DND-41 (cell line): ENCODE measurements around the gene BPIFB6.

Experiments used
- ATAC-seq: fragments of 200-7000 bp; cut with Tn5 transposase; 3 replicates; pipeline ENCODE4 v1.9.1; 2021; ENCODE audit warnings: low read depth; ENCODE audit not compliant: insufficient read depth
- DNase-seq: peaks from one replicate; pipeline ENCODE4 v3.0.0-alpha.2; 2020
- H2AFZ ChIP-seq: 2 replicates; pipeline ENCODE4 v1.6.0; 2012; ENCODE audit warnings: low read depth, low read length
- H3K27ac ChIP-seq: 2 replicates; pipeline ENCODE4 v1.5.1; 2012; ENCODE audit warnings: low read length, inconsistent platforms
- H3K27me3 ChIP-seq: fragments of 200-600 bp; sonication (generic); 2 replicates; pipeline ENCODE4 v1.6.0; 2012; ENCODE audit warnings: low read length, mild to moderate bottlenecking, inconsistent platforms; ENCODE audit not compliant: insufficient read depth, poor library complexity
- H3K36me3 ChIP-seq: 2 replicates; pipeline ENCODE4 v1.5.1; 2012; ENCODE audit warnings: low read length, inconsistent platforms; ENCODE audit not compliant: insufficient read depth
- H3K4me1 ChIP-seq: 2 replicates; pipeline ENCODE4 v1.5.1; 2012; ENCODE audit warnings: mild to moderate bottlenecking, low read length; ENCODE audit not compliant: insufficient read depth
- H3K4me2 ChIP-seq: 2 replicates; pipeline ENCODE4 v1.6.0; 2012; ENCODE audit warnings: mild to moderate bottlenecking, moderate library complexity, low read length, inconsistent platforms; ENCODE audit not compliant: insufficient read depth
- H3K4me3 ChIP-seq, 2 experiments: fragments of 200-600 bp in 1 of 2; shearing (Covaris generic) in 1 of 2; 2 replicates each; pipeline ENCODE4 v1.5.1; 2012 to 2016; ENCODE audit warnings: inconsistent platforms in 2 of 2, low read length in 2 of 2, mild to moderate bottlenecking in 2 of 2, low read depth in 1 of 2, moderate library complexity in 1 of 2
- H3K79me2 ChIP-seq: 2 replicates; pipeline ENCODE4 v1.6.0; 2012; ENCODE audit warnings: low read length, inconsistent platforms; ENCODE audit not compliant: insufficient read depth
- H3K9ac ChIP-seq: 2 replicates; pipeline ENCODE4 v1.6.0; 2012; ENCODE audit warnings: low read depth, mild to moderate bottlenecking, inconsistent platforms, low read length, moderate library complexity
- H3K9me3 ChIP-seq: 2 replicates; pipeline ENCODE4 v1.5.1; 2012; ENCODE audit warnings: low read length, moderate library complexity, mild to moderate bottlenecking, inconsistent platforms; ENCODE audit not compliant: insufficient read depth, severe bottlenecking
- H4K20me1 ChIP-seq: 2 replicates; pipeline ENCODE4 v1.6.0; 2012; ENCODE audit warnings: low read length; ENCODE audit not compliant: insufficient read depth
- CTCF ChIP-seq: IDR thresholded peaks from 2 replicates; pipeline ENCODE4 v1.5.1; 2012; ENCODE audit warnings: borderline replicate concordance, low read length, moderate library complexity, mild to moderate bottlenecking; ENCODE audit not compliant: poor library complexity, severe bottlenecking; ENCODE audit errors: extremely low read depth
- EZH2 ChIP-seq: IDR thresholded peaks from 3 replicates; pipeline ENCODE4 v1.6.1; 2012; ENCODE audit warnings: borderline replicate concordance, low read depth, mild to moderate bottlenecking, moderate library complexity, low read length, inconsistent platforms; ENCODE audit not compliant: severe bottlenecking

Gene BPIFB6

GRCh38 chr20:33064572-33065287 is 33.3 kb downstream of the BPIFB6 start:
- Histone ChIP-seq H3K9me3 (no peaks in the 10 kb centered on the region), H2AFZ (no peak overlapping the region), H3K9ac (no peak overlapping the region), H3K79me2 (no peaks in the 10 kb centered on the region), H3K36me3 (no peaks in the 10 kb centered on the region), H3K4me2 (no peak overlapping the region), H4K20me1 (no peaks in the 10 kb centered on the region), H3K4me3 (no peak overlapping the region), H3K27me3 (no peaks in the 10 kb centered on the region), H3K4me1 (no peaks in the 10 kb centered on the region), H3K27ac (no peak overlapping the region)
- DNase-seq (no peak), ATAC-seq (no peak)
- no peak for TF ChIP-seq EZH2
- no peak for TF ChIP-seq CTCF

- Histone ChIP-seq H3K4me2 (no peak overlapping the region), H3K9me3 (no peaks in the 10 kb centered on the region), H4K20me1 (no peaks in the 10 kb centered on the region), H3K79me2 (no peaks in the 10 kb centered on the region), H3K27me3 (no peaks in the 10 kb centered on the region), H3K4me3 (no peak overlapping the region), H3K4me1 (no peaks in the 10 kb centered on the region), H3K27ac (no peak overlapping the region), H3K36me3 (no peaks in the 10 kb centered on the region), H2AFZ (no peak overlapping the region), H3K9ac (no peak overlapping the region)
- TF ChIP-seq CTCF (no peak), EZH2 (no peak)
- DNase-seq, result no peak
- ATAC-seq, result no peak
Observed at GRCh38 chr20:33065785-33066184, 34.3 kb downstream of the BPIFB6 start.

- Histone ChIP-seq H3K27ac (no peak overlapping the region), H4K20me1 (no peaks in the 10 kb centered on the region), H3K36me3 (no peaks in the 10 kb centered on the region), H2AFZ (no peak overlapping the region), H3K27me3 (no peaks in the 10 kb centered on the region), H3K79me2 (no peaks in the 10 kb centered on the region), H3K4me3 (no peak overlapping the region), H3K9ac (no peak overlapping the region), H3K4me2 (no peak overlapping the region), H3K4me1 (no peaks in the 10 kb centered on the region), H3K9me3 (no peaks in the 10 kb centered on the region)
- TF ChIP-seq EZH2 (no peak), CTCF (no peak)
- no peak for ATAC-seq
- DNase-seq, result no peak
Observed at GRCh38 chr20:33067806-33068205, 36.4 kb downstream of the BPIFB6 start.
